Memory B cell (primary cell): Measurements from ENCODE around the gene ZC3H12D.
"Not testable (repeated sequence)": the region's sequence is repeated elsewhere in the genome, so short reads cannot be mapped to it uniquely, and the experiment has no call there.

ENCODE experiments used
- ATAC-seq: fragments of 150-1000 bp; cut with Tn5 transposase; 2 replicates; pipeline ENCODE4 v1.10.0; 2021; ENCODE audit warnings: low read depth, mild to moderate bottlenecking, moderate library complexity
- DNase-seq, 2 donors: peaks; one replicate each; pipeline ENCODE4 v3.0.0; 2022; ENCODE audit warnings: low spot score in 2 of 2
- H3K27ac Mint-ChIP-seq: one replicate; pipeline ENCODE4 v1.8.0; 2022; ENCODE audit warnings: mild to moderate bottlenecking, moderate library complexity, mixed read lengths
- H3K27me3 Mint-ChIP-seq: one replicate; pipeline ENCODE4 v1.8.0; 2022; ENCODE audit warnings: mixed read lengths
- H3K36me3 Mint-ChIP-seq: one replicate; pipeline ENCODE4 v1.8.0; 2022; ENCODE audit warnings: mild to moderate bottlenecking, mixed read lengths
- H3K4me1 Mint-ChIP-seq: one replicate; pipeline ENCODE4 v1.8.0; 2022; ENCODE audit warnings: mixed read lengths
- H3K4me3 Mint-ChIP-seq: one replicate; pipeline ENCODE4 v1.8.0; 2022; ENCODE audit warnings: mild to moderate bottlenecking, moderate library complexity, mixed read lengths
- H3K9me3 Mint-ChIP-seq: one replicate; pipeline ENCODE4 v1.8.0; 2022; ENCODE audit warnings: mixed read lengths

ZC3H12D gene

DNA sequence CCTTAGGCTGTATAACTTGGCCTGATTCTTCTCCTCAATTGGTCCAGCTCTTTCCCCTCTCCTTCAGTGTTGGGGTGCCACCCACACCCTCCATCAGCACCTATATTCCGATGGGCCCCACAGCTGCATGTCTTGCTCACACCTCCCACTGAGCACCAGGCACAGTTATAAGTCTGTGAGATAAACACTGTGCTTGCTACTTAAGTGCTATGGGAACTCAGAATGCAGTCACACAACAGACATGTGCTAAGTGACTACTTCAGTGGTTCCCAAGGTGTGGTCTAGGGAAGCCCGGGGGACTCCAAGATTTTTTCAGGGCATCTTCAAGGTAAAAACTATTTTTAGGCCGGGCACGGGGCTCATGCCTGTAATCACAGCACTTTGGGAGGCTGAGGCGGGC, 7.3 kb downstream of the ZC3H12D start:
- H3K27me3 Mint-ChIP-seq: no peaks in the 10 kb centered on the region
- ATAC-seq: no peak
- H3K27ac Mint-ChIP-seq: peak overlapping the region; percentile 100
- no peaks in the 10 kb centered on the region for H3K9me3 Mint-ChIP-seq
- DNase-seq: no peak
- peaks cover 69% of the 10 kb centered on the region for H3K4me1 Mint-ChIP-seq
- peaks cover 27% of the 10 kb centered on the region for H3K36me3 Mint-ChIP-seq
- peak overlapping the region; percentile 72 for H3K4me3 Mint-ChIP-seq

DNA sequence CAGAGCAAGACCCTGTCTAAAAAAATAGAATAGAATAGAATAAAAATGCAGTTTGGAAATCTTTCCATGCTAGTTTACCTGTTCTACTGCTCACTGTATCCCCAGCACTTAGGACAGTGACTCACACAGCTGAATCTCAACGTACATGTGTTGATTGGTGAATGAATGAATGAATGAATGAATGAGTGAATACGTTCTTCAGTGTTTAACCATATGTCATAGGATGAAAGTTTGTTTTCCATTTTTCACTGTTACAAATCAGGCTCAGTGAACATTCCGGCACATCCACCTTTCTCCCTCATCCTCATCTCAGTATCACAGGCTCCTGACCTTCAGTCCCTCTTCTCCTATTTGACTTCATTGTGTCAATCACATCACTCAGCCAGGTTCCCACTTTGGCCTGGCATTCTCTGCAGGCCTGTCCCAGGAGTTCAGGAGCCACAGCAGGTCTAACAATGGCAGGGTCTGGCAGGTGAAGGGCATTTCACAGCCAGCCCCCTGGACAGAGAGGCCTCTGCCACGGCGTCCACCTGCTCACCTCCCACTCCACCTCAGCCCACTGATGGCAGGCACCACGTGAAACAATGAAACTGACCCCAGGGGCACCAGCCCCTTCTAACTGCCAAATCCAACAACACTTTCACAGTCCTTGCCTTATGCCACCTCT, 7.9 kb downstream of the ZC3H12D start:
- peak overlapping the region; percentile 72 for H3K4me3 Mint-ChIP-seq
- no peaks in the 10 kb centered on the region for H3K9me3 Mint-ChIP-seq
- ATAC-seq (no peak), DNase-seq (no peak)
- H3K36me3 Mint-ChIP-seq: peaks cover 31% of the 10 kb centered on the region
- H3K4me1 Mint-ChIP-seq: peaks cover 70% of the 10 kb centered on the region
- no peaks in the 10 kb centered on the region for H3K27me3 Mint-ChIP-seq
- peak overlapping the region; percentile 100 for H3K27ac Mint-ChIP-seq

GRCh38 chr6:149474108-149474935, 10.5 kb downstream of the ZC3H12D start:
- Mint-ChIP-seq H3K9me3 (no peaks in the 10 kb centered on the region), H3K27ac (peak overlapping the region; percentile 93), H3K36me3 (peaks cover 23% of the 10 kb centered on the region), H3K27me3 (no peaks in the 10 kb centered on the region), H3K4me1 (peaks cover 64% of the 10 kb centered on the region), H3K4me3 (peak overlapping the region; percentile 80)
- ATAC-seq (peak; percentile 23), DNase-seq (no peak)

GRCh38 chr6:149473080-149474052, 11.4 kb downstream of the ZC3H12D start:
- Mint-ChIP-seq H3K27me3 (no peaks in the 10 kb centered on the region), H3K36me3 (peaks cover 19% of the 10 kb centered on the region), H3K27ac (peak overlapping the region; percentile 93), H3K9me3 (no peaks in the 10 kb centered on the region), H3K4me3 (peak overlapping the region; percentile 80), H3K4me1 (peaks cover 56% of the 10 kb centered on the region)
- DNase-seq: peak in 1 of 2 donors; percentile 44
- ATAC-seq: peak; percentile 41

DNA sequence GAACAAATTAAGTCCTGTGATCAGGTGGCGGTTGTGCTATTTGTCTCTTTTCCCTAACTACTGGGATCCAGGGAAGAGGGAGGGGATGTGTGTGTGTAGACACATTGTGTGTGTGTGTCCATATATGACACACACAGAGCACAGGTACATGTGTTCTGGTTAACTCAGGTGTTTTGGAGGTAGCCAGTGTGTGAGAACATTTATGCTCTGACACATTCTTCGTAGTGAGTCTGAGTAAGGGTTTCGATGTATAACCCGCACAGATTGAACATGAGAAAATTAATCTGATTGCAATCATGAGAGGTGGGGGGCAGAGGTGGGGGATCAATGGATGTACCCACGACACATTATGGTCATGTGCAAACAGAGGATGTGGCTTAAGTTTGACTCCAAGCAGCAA, 12.6 kb downstream of the ZC3H12D start:
- DNase-seq (no peak), ATAC-seq (no peak)
- no peaks in the 10 kb centered on the region for H3K9me3 Mint-ChIP-seq
- H3K4me1 Mint-ChIP-seq: peaks cover 55% of the 10 kb centered on the region
- peak overlapping the region; percentile 93 for H3K27ac Mint-ChIP-seq
- H3K36me3 Mint-ChIP-seq: peaks cover 16% of the 10 kb centered on the region
- no peaks in the 10 kb centered on the region for H3K27me3 Mint-ChIP-seq
- H3K4me3 Mint-ChIP-seq: peak overlapping the region; percentile 80

DNA sequence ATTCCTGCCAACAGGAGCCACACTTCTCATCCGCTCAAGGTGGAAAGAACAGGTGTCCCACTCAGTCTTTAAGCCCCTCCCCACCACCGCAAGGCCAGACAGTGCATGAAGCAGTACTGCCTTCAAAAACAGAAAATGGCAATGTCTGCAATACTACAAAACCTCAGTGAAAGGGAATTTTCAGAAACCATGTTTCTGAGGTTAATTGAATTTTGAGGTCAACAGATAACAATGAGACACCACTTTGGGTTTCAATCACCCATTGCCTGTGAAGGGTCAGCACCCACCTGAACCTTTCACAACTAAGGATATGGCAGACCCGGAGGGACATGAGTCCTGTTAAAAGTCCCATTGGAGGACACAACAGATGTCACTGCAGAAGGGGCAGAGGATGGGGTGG, 13.0 kb downstream of the ZC3H12D start:
- H3K4me1 Mint-ChIP-seq: peaks cover 53% of the 10 kb centered on the region
- peak overlapping the region; percentile 80 for H3K4me3 Mint-ChIP-seq
- H3K9me3 Mint-ChIP-seq: no peaks in the 10 kb centered on the region
- H3K36me3 Mint-ChIP-seq: peaks cover 16% of the 10 kb centered on the region
- peak overlapping the region; percentile 93 for H3K27ac Mint-ChIP-seq
- DNase-seq (no peak), ATAC-seq (no peak)
- H3K27me3 Mint-ChIP-seq: no peaks in the 10 kb centered on the region

DNA sequence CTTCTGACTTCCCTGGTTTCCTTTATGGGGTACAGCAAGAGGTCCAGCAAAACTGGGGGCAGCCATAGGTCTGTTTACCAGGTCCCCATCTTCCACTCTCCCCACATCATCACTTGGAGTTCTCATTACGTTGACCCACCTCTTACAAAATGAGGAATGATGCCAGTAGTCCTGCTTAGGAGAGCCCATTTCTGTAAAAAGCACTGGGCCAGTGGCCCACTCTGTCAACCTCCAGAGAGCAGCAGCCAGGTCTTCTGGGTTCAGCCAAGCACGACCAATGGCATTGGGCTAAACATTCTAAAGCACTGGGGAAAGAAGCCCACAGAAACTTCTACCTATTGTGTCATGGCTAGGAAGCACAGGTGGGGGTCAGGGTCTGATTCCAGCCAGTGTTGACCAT, 13.9 kb downstream of the ZC3H12D start:
- H3K9me3 Mint-ChIP-seq: no peaks in the 10 kb centered on the region
- peak overlapping the region; percentile 93 for H3K27ac Mint-ChIP-seq
- H3K4me3 Mint-ChIP-seq: peak overlapping the region; percentile 39
- ATAC-seq (no peak), DNase-seq (no peak)
- peaks cover 15% of the 10 kb centered on the region for H3K36me3 Mint-ChIP-seq
- no peaks in the 10 kb centered on the region for H3K27me3 Mint-ChIP-seq
- H3K4me1 Mint-ChIP-seq: peaks cover 55% of the 10 kb centered on the region

- Mint-ChIP-seq H3K4me1 (peaks cover 55% of the 10 kb centered on the region), H3K9me3 (no peaks in the 10 kb centered on the region), H3K36me3 (peaks cover 15% of the 10 kb centered on the region), H3K4me3 (peak overlapping the region; percentile 93), H3K27me3 (no peaks in the 10 kb centered on the region), H3K27ac (peak overlapping the region; percentile 93)
- DNase-seq (peak in 1 of 2 donors; percentile 46), ATAC-seq (peak; percentile 67)
Observed at GRCh38 chr6:149468179-149468578, 16.6 kb downstream of the ZC3H12D start.

DNA sequence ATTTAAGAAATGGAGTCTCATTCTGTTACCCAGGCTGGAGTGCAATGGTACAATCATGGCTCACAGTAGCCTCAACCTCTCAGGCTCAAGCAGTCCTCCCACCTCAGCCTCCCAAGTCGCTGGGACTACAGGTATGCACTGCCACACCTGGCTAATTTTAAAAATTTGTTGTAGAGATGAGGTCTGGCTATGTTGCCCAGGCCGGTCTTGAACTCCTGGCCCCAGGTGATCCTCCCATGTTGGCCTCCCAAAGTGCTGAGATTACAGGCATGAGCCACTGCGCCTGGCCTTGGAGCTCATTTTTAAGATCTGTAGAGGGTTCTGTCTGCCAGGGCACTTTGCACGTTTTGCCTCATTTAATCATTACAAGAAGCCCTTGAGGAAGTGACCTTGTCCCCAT, 17.5 kb downstream of the ZC3H12D start:
- Mint-ChIP-seq H3K27me3 (no peaks in the 10 kb centered on the region), H3K9me3 (no peaks in the 10 kb centered on the region), H3K4me3 (peak overlapping the region; percentile 93), H3K27ac (peak overlapping the region; percentile 93), H3K36me3 (peaks cover 22% of the 10 kb centered on the region), H3K4me1 (peaks cover 61% of the 10 kb centered on the region)
- ATAC-seq (no peak), DNase-seq (no peak)

- H3K9me3 Mint-ChIP-seq: no peaks in the 10 kb centered on the region
- peak overlapping the region; percentile 93 for H3K27ac Mint-ChIP-seq
- H3K4me1 Mint-ChIP-seq: peaks cover 43% of the 10 kb centered on the region
Observed at GRCh38 chr6:149464411-149464810, 20.4 kb downstream of the ZC3H12D start.

GRCh38 chr6:149463781-149464180, 21.0 kb downstream of the ZC3H12D start:
- Mint-ChIP-seq H3K27ac (peak overlapping the region; percentile 93), H3K36me3 (peaks cover 26% of the 10 kb centered on the region), H3K9me3 (no peaks in the 10 kb centered on the region), H3K4me3 (peak overlapping the region; percentile 44), H3K27me3 (no peaks in the 10 kb centered on the region), H3K4me1 (peaks cover 47% of the 10 kb centered on the region)
- ATAC-seq (no peak), DNase-seq (no peak)

More at GRCh38 chr6:149464411-149464810, 20.4 kb downstream of the ZC3H12D start:
- Mint-ChIP-seq H3K27me3 (no peaks in the 10 kb centered on the region), H3K4me3 (peak overlapping the region; percentile 71), H3K36me3 (peaks cover 21% of the 10 kb centered on the region)
- DNase-seq (no peak), ATAC-seq (no peak)

DNA sequence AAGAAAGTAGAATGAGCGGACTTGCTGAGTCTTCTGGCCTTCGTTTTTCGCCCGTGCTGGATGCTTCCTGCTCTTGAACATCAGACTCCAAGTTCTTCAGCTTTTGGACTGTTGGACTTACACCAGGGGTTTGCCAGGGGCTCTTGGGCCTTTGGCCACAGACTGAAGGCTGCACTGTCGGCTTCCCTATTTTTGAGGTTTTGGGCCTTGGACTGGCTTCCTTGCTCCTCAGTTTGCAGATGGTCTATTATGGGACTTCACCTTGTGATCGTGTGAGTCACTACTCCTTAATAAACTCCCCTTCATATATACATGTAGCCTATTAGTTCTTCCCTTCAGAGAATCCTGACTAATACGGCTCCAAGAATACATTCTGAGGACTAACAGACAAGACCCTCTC, 22.1 kb downstream of the ZC3H12D start:
- ATAC-seq, H3K27me3 Mint-ChIP-seq, DNase-seq, H3K9me3 Mint-ChIP-seq, H3K4me3 Mint-ChIP-seq: not testable (repeated sequence)
- H3K36me3 Mint-ChIP-seq: peaks cover 35% of the 10 kb centered on the region
- peak overlapping the region; percentile 93 for H3K27ac Mint-ChIP-seq
- peaks cover 44% of the 10 kb centered on the region for H3K4me1 Mint-ChIP-seq

- H3K27ac Mint-ChIP-seq: peak overlapping the region; percentile 38
- no peak for DNase-seq
- ATAC-seq: no peak
- H3K36me3 Mint-ChIP-seq: peaks cover 40% of the 10 kb centered on the region
- no peak overlapping the region for H3K4me3 Mint-ChIP-seq
- H3K27me3 Mint-ChIP-seq: no peaks in the 10 kb centered on the region
- no peaks in the 10 kb centered on the region for H3K9me3 Mint-ChIP-seq
- peaks cover 37% of the 10 kb centered on the region for H3K4me1 Mint-ChIP-seq
Observed at GRCh38 chr6:149461670-149462069, 23.1 kb downstream of the ZC3H12D start.
